GM21529 (cell line): Measurements from ENCODE around the gene CLMP.
"Not testable (repeated sequence)": the region's sequence is repeated elsewhere in the genome, so short reads cannot be mapped to it uniquely, and the experiment has no call there.

ENCODE experiments used
- ATAC-seq: cut with Tn5 transposase; IDR thresholded peaks from one replicate; pipeline ENCODE4 v1.9.1; 2021; ENCODE audit not compliant: unreplicated experiment

Gene CLMP

GRCh38 chr11:123170929-123171328 lies 24.1 kb downstream of the CLMP start:
- ATAC-seq: no peak

- no peak for ATAC-seq
These were observed 25.2 kb downstream of the CLMP start for GRCh38 chr11:123169821-123170220.

- no peak for ATAC-seq
These were observed 26.0 kb downstream of the CLMP start for GRCh38 chr11:123168955-123169484.

- ATAC-seq: no peak
These were observed 26.8 kb downstream of the CLMP start for GRCh38 chr11:123168241-123168640.

GRCh38 chr11:123166071-123166559 lies 28.9 kb downstream of the CLMP start:
- no peak for ATAC-seq

- no peak for ATAC-seq
These were observed 30.2 kb downstream of the CLMP start for GRCh38 chr11:123164732-123165450.

GRCh38 chr11:123163621-123164020 lies 31.4 kb downstream of the CLMP start:
- no peak for ATAC-seq

- no peak for ATAC-seq
These were observed 33.5 kb downstream of the CLMP start for GRCh38 chr11:123161376-123162030.

- ATAC-seq: no peak
These were observed 35.7 kb downstream of the CLMP start for GRCh38 chr11:123159183-123159857.

GRCh38 chr11:123158033-123159003 lies 36.7 kb downstream of the CLMP start:
- ATAC-seq: no peak

GRCh38 chr11:123152951-123153350 lies 42.1 kb downstream of the CLMP start:
- ATAC-seq: no peak

- not testable (repeated sequence) for ATAC-seq
These were observed 42.7 kb downstream of the CLMP start for GRCh38 chr11:123152346-123152745.

- ATAC-seq: no peak
These were observed 43.3 kb downstream of the CLMP start for GRCh38 chr11:123151796-123152195.

- ATAC-seq: no peak
These were observed 43.7 kb downstream of the CLMP start for GRCh38 chr11:123151366-123151765.

GRCh38 chr11:123150882-123151281 lies 44.2 kb downstream of the CLMP start:
- no peak for ATAC-seq

GRCh38 chr11:123148965-123149364 lies 46.1 kb downstream of the CLMP start:
- no peak for ATAC-seq

- no peak for ATAC-seq
These were observed 49.4 kb downstream of the CLMP start for GRCh38 chr11:123145661-123146060.

GRCh38 chr11:123145220-123145619 lies 49.8 kb downstream of the CLMP start:
- no peak for ATAC-seq

- ATAC-seq: no peak
These were observed 50.3 kb downstream of the CLMP start for GRCh38 chr11:123144707-123145106.

- ATAC-seq: no peak
These were observed 51.1 kb downstream of the CLMP start for GRCh38 chr11:123143921-123144320.
